ENCODE results near the gene LARP1.
"Not testable (repeated sequence)": the region's sequence is repeated elsewhere in the genome, so short reads cannot be mapped to it uniquely, and the experiment has no call there.

The LARP1 gene

DNA sequence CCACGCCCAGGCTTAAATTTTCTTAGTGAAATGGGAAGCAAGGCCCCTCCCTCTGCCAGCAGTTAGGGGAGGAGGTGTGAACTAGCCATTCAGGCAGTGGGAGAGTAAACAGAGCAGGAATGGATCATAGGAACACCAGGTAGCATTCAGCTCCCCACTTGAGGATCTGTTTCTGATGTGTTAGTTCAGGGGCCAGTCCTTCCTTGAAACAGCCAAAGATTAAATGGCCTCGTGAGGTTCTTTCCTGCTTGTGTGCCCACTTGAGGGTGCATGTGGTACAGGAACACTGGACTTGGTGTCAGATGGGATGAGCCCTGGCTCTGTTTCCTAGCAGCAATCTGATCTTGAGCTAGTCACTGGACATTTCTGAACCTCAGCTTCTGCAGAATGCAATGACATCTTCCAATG, 74.0 kb downstream of the LARP1 start:
- no peak for DNase-seq (ENCODE audit: low spot score)

DNA sequence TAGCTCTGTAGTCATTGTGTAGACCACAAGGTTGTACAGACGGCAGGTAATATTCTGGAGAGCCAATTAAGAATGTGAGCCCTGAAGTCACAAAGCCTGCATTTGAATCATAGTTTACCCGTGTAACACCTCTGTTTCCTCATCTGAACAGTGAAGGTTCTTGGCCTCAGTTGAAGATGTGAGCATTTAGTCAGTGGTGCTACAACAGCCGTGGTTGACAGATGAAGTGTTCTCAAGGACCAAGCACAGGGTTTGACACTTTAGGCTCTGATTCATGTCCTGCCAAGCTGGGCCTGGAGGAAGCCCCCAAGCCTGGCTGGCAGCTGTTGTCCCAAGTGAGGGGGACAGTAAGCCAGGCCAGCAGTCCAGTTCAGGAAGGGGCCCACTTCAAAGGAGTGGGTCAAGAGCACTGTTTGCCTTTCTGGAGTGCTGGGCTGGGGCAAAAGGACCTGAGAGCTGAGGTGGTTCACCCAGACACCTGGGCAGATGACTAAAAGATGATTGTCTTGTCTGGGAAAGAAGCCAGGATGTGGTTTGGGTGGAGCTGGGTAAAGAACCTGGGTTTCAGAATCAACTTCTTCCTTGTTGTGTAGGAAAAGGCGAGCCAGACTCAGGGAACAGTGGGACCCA, 74.5 kb downstream of the LARP1 start:
- no peak for DNase-seq (ENCODE audit: low spot score)

DNA sequence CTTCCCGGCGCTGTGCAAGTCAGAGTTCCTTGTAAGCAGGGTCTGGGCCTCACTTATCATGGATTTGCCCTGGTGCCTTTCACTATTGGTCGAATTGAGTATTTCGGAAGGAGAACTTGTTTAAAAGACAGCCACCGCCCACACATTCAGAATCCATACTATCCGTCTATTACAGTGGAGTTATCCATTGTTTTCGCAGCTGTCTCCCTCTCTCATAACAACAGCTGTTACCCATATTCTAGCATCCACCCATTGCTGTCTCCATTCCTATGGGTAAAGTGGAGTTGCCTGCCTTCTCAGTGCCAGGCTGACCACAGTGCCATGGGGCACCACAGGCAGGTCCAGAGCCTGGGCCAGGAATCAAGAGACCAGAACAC, 75.0 kb downstream of the LARP1 start:
- no peak for DNase-seq (ENCODE audit: low spot score)

DNA sequence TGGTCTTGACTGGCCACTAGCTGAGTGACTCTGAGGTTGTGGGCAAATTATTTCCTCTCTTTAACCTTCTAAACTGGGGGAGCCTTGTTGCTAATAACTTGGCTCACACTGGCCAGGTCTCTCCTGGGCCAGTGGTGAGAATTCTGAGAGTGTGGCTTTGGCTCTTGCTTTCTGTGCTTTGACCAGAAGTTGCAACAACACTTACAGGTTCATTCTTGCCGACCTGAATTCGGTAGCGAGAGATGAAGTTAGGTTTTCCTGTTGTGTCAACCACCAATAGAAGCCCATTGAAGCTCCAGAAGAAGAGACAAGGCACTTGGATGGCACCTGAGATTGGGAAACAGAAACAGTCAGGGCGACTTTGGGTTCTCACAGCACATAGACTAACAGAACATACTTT, 75.4 kb downstream of the LARP1 start:
- no peak for DNase-seq (ENCODE audit: low spot score)

DNA sequence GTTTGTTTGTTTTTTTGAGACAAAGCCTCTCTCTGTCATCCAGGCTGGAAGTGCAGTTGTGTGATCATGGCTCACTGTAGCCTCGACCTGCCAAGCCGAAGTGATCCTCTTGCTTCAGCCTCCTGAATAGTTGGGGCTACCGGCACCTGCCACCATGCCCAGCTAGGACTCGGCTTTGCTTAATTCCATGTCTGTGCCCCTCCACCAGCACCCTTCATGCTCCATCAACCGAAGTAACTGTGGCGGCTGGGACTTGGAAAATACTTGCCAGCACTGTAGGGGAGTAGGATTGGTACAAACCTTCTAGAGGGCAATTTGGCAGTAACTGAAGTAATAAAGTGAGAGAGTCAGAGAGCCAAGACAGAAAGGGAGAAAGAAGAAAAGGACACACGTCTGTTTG, 76.3 kb downstream of the LARP1 start:
- no peak for DNase-seq (ENCODE audit: low spot score)

DNA sequence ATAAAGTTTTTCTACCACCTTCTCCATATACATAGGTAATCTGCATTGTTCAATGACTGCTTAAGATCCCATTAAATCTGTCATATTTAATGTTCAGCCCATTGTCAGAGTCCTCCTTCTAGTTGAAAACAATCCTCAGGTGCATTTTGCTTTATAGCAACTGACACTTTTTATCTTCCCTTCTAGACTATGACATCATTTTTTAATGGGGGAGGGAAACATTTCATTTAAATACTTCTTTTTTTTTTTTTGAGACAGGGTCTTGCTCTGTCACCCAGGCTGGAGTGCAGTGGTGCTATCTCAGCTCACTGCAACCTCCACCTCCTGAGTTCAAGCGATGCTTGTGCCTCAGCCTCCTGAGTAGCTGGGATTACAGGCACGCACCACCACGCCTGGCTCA, 77.6 kb downstream of the LARP1 start:
- DNase-seq (ENCODE audit: low spot score) = not testable (repeated sequence)

DNA sequence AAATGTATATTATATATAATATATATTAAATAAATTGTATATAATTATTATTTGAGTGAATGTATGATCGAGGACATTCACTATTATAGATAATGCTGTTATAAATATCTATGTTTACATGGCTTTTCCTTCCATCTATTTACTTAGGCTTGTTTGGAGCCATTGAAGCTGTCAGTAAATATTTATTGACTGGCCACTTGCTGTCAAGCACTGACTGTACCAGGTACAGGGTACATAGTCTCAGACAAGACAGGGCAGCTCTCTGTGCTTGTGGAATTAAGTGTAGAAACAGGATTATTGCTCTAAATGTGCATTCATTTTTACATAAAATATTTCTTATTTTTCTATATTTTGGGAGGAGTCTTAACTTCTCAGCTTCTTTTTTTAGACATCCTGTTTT, 78.9 kb downstream of the LARP1 start:
- DNase-seq (ENCODE audit: low spot score) = no peak

DNA sequence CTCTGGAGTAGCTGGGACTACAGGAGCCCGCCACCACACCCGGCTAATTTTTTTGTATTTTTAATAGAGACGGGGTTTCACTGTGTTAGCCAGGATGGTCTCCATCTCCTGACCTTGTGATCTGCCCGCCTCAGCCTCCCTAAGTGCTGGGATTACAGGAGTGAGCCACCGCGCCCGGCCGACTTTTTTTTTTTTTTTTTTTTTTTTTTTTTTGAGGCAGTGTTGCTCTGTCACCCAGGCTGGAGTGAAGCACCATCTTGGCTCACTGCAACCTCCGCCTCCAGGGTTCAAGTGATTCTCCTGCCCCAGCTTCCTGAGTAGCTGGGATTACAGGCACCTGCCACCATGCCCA, 80.5 kb downstream of the LARP1 start:
- DNase-seq (ENCODE audit: low spot score) = not testable (repeated sequence)

DNA sequence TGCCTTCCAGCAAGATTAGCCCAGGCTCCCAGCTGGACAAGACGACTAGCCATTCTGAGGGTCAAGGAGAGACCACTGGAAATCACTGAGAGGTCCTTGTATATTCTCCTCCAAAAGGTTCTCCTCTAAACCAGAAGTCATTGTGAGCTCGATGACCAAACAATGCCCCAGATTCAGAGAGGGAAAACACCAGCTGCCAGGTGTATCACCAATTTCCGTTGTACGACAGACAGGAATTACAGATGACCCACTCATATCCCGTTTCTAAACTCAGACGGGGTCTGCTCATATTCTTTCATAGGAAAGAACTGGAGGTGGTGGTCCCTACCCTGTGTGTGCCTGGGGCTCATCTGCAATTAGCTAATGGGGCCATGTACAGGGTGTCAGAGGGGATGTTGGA, 81.0 kb downstream of the LARP1 start:
- no peak for DNase-seq (ENCODE audit: low spot score)

DNA sequence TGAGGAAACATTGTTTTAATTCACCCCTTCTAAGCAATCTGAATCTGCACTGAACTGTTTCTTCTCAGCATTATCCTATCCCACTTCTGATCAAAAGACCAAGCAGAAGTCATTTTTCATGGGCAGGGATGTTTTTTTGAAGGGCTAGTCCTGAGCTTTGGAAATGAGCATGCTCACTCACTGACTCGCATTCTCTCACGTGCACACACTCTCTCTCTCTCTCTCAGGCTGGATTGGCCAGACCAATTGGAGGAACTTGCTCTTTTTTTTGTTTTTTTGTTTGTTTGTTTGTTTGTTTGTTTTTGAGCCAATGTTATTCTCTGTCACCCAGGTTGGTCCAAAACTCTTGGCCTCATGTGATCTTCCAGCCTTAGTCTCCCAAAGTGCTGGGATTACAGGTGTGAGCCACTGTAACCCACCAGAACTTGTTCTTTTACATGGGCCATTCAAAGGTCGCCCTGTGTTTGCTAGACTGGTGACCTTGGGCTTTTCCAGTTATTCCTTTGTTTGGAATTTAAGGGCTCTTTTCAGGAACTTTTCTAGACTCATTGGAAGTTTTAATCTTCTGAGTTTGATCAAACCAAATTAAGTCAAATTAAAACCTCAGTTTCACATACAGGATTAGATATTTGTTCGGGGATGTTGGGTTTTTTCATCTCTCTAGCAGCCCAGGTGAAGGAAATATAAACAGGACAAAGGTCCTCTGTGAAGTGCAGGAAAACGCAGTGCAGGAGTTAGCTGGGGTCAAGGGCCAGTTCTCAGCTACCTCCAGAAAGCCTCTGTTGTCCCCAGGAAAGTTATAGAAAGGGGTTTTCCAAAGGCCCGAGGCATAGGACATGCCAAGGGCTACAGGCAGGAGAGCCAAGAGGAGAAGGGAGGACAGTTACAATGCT, 82.1 kb downstream of the LARP1 start:
- no peak for DNase-seq (ENCODE audit: low spot score)

DNA sequence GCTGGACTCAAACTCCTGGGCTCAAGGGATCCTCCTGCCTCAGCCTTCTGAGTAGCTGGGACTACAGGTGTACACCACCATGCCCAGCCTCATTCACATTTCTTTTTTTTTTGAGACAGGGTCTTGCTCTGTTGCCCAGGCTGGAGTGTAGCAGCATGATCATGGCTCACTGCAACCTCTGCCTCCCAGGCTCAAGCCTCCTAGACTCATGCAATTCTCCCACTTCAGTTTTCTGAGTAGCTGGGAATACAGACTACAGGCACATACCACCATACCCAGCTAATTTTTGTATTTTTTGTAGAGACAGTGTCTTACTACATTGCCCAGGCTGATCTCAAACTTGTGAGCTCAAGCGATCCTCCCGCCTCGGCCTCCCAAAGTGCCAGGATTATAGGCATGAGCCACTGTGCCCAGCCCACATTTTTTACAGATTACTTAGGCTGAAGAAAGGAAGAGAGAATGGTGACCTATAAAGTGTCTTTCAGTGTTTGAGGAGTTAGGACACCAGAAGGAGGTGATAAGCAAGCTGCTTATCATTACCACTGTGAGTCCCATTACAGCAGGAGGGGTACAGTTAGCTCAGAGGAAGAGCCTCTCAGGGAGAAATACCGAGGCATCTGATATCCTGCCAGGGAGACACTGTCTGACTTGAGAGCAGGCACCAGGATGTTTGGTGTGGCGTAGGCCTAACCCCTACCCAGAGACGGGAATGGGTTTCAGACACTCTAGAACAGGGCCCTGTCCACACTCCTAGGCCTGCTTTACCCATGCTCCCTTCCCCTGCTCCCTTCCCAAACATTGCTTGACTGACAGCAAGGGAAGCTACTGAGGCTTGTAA, 85.5 kb downstream of the LARP1 start:
- no peak for DNase-seq (ENCODE audit: low spot score)

DNA sequence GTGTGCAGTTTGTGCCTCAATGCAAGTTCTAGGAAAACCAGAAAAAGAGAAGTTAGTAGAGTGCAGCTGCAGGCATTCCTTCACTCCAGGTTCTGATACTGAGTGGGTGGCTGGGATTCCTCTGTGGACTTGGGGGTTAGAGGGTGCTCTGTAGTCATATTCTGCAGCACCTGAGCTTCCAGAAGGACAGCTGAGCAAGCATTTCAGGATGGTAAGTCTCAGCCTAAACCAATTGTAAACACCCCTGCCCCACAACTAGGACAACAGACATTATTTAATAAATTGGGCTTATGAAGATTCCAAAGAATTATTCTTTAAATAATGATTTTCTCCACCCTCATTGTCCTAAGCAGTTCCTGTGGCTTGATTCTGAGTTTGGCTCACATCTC, 86.1 kb downstream of the LARP1 start:
- no peak for DNase-seq (ENCODE audit: low spot score)

DNA sequence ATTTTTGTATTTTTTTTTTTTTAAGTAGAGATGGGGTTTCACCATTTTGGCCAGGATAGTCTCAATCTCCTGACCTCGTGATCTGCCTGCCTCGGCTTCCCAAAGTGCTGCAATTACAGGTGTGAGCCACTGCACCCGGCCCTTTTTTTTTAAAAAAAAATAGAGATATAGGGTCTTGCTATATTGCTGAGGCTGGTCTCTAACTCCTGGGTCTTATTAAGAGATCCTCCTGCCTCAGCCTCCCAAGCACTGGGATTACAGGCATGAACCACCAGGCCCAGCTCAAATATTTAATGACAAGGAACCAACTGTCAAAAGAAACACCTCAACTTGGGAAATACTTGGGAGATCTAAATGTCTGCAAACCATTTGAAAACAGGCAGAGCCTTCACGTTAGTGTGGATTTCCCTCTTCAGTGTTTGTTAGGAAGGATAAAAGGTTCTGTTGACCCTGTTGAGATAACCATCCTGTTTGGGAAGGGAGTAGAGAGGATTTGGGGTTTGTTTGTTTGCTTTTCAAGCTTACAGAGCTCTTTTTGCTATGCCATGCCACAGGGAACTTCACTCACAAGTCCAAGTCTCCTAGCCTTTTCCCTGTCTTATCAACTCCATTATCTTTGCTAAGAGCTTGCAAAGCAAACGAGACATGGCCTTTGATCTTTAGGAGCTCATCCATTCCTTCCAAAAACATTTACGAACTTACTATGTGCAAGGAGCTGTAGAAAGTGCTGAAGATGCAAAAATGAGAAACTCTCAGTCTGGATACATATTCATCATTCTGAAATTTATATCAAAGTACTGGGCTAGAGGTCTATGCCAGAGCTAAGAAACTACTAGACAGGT, 87.7 kb downstream of the LARP1 start:
- DNase-seq (ENCODE audit: low spot score) = no peak

DNA sequence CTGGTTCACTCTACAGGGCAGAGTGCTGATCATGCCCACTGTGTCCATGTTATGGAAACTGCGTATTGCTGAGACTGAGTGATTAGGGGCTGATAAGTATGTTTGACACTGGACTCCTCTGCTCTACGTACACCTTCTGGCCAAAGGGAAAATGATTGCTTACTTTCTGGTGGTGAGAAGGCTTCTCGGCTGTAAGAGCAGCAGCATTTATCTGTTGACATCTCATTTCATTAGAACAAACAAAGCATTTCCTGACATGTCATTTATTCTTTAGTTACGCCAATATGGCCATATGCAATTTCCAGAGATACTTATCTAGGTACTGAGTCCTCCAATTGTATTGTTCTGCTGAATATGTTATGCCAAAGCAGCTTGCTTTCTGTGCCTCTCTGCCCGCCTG, 89.6 kb downstream of the LARP1 start:
- no peak for DNase-seq (ENCODE audit: low spot score)

DNA sequence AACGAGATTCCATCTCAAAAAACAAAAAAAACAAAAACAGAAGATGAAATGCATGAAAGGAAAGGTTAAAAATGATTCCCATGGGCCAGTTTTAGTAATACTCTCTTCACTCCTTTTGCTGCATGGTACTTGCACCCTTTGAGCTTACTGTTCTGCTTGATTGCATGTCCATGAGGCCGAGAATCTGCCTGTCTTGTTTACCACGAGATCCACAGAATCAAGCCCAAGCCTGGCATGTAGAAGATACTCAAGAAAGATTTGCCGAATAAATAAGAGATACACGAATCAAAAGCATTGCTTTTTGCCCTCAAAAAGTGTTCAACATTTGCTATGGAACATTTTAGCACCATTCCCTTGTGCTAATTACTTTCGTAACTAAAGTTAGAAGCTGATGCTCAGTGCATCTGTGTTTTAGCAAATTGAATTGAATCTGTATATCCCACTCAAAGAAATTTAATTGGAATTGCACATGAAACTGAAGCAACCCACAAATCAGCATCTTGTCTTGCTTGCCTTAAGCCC, 94.1 kb downstream of the LARP1 start:
- no peak for DNase-seq (ENCODE audit: low spot score)

DNA sequence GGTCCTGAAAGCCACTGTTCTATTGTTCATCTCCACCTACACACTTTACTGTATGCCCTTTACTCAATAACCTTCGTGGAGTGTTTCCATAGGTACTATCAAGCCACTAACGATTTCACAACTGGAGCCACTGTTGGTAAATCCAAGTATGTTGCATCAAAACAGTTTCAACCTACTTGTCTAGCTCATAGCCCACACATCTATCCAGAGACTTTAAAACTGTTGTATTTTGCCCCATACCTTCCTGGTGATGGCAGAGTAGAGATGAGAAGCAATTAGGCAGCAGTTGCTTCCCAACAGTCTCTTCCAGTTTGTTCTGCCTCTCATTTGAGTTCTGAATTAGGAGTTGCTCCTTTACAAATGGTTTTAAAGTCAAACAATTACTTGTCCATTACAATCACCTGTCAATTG, 94.6 kb downstream of the LARP1 start:
- peak; percentile 31 for DNase-seq (ENCODE audit: low spot score)

DNA sequence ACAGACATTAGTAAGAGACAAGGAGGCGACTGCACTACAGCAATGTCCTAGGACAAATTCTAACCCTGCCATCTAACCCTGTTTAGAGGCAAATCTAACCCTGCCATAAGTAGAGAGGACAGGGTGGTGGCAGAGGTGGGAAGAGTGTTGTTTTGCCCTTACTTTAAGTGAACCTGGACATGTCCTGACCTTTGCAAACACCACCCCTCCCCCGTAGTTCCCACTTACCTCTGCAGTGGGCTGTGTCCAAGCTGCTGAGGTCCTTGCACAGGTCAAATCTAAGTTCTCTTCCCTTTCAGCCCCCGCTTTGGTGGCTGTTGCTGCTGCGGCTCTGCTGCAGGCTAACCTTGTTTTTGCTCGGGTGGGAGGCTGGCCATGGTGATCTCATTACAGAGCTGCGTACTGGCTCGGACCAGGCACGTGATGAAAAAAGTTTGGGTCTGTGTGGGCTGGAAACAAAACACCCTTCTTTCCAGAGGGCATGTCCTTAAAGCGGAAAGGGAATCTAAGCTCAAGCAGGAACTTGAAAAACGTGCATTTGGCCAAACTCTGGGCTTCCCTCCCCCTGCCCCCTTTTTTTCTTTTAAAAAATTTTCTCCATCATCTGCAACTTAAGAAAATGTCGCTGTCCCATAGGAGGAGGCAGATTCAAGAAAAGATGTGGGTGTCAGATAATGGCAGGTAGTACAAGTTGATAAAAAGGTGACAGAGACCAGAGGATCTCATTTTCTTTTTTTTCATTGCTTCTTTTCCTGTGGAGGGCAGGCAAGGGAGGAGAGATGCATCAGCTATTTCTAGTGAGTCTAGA, 95.3 kb downstream of the LARP1 start, which contains the start of gene FAXDC2:
Gene FAXDC2, minus strand, starts transcription at position 349 of the 808 bp plus-strand sequence. CDS start 12,425 bp downstream, outside the sequence.
- DNase-seq (ENCODE audit: low spot score) = peak; percentile 92

DNA sequence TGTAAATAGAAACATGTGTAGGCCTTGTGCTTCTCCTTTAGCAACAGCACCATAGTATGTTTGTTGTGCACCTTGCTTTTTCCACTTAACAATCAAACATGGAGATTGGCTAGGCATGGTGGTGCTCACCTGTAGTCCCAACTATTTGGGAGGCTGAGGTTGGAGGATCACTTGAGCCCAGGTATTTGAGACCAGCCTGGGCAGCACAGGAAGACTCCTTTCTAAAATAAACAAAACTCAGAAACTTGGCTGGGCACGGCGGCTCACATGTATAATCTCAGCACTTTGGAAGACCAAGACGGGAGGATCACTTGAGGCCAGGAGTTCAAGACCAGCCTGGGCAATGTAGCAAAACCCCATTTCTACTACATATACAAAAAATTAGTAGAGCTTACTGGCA, 96.2 kb downstream of the LARP1 start:
- DNase-seq (ENCODE audit: low spot score) = no peak

DNA sequence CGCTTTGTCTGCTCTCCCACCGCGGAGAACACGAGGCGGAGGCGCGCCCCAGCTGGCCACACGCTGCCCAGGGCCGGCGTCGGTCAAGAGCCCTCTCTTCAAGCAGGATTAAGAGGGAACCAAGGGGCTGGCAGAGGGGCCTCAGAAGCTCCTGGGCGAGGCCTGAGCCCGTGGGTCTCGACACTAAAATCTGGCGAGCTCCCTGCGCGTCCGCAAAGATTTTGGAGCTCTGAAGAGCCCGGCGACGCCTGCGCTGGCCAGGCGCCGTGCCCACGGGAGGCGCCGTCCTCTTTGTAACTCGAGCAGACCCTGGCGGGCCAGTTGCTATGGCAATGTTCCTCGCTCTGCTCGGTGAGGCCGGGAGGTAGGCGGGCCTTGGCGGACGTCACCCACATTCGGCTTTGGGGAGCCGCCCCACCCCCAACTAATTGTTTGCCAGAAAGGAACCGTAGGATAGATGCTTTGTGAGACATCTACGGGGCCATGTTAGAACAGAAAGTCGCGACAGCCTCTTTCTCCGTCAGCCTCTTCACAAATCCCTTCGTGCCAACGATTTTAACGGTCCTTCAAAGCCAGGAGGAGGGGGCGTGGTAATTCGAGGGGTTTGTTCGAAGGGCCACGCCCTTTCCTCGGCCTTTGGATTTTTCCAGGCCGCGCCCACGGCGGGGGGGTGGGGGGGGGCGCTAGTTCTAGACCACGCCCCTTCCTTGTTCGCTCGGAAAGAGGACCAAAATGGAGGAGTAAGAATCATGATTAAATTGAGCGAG, 102.5 kb downstream of the LARP1 start:
- DNase-seq (ENCODE audit: low spot score) = peak; percentile 93

Measured in AG20443 (cell line).